NCI-H1930 (cell line): ENCODE measurements around the gene KLHDC10.
"Not testable (repeated sequence)": the region's sequence is repeated elsewhere in the genome, so short reads cannot be mapped to it uniquely, and the experiment has no call there.

ENCODE experiments used
- DNase-seq, 2 experiments: peaks; one replicate each; lab custom pipeline; 2025; lab: John Stamatoyannopoulos, UW

The KLHDC10 gene, protein sequence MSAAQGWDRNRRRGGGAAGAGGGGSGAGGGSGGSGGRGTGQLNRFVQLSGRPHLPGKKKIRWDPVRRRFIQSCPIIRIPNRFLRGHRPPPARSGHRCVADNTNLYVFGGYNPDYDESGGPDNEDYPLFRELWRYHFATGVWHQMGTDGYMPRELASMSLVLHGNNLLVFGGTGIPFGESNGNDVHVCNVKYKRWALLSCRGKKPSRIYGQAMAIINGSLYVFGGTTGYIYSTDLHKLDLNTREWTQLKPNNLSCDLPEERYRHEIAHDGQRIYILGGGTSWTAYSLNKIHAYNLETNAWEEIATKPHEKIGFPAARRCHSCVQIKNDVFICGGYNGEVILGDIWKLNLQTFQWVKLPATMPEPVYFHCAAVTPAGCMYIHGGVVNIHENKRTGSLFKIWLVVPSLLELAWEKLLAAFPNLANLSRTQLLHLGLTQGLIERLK

DNA sequence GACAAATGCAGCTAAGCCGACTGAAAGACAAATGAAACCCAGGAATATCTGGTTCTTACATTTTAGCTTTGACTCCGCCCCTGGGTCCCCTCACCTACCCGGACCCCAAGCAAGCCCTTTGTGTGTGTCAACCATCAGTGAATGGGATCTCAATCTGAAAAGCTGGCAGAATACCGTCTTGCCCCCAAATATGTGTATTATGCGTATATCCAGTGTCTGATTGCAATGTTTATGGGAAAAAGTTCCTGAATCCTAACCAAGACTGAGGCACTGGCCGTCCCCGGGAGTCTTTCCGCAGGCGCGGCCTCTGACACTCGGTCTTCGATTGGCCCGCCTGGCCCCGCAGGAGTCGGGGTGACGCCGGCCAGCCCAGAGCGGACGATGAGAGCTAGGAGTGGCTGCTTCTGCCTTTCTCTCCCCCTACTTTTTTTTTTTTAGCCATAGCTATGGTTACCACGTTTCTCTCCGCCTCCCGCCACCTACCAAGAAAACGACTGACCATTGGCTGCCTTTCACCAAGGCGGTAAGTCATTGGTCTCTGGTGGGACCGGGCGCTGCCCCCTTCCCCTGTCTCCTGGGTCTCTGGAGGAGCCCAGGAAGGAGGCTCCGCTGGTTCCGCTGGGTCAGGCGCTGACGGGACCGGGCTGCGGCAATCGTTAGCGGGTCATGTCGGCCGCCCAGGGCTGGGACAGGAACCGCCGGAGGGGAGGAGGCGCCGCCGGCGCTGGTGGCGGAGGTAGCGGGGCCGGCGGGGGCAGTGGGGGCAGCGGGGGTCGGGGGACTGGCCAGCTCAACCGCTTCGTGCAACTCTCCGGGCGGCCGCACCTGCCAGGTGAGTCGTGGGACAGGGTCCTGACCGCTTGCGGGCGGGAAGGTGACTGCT, at the start of gene KLHDC10:
TSS of gene KLHDC10 (plus strand) at position 557 of the 883 bp plus-strand sequence. CDS start at position 667, 110 bp downstream.
- peak; percentile 97 to 98 for DNase-seq

DNA sequence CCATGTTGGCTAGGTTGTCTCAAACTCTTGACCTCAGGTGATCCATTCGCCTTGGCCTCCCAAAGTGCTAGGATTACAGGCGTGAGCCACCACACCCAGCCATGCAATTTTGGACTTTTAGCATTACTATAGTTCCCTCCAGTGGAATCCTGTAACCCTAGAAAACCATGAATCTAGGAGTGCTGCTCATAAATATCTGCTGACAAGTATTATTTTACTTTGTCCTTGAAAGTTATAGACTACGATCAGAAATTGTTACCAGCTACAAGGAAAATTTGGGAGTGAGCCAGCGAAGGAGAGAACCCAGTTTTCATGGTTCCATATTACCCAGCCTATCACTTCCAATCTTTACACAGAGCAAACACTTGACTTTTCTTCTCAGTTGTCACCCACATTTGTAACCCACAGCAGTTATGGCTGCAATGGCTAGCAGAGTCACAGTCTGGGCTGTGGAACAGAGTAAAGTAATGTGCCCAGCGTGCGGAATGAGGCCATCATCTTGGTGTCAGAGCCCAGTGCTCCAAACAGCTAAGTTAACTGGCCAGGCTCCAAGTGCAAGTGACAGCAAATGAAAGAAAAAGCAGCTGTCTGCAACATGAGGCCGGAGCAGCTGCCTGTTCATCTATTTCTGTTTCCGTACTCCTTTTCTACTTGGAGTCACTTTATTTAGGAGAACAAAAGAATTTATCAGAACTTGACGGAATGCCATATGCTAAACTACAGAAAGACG, 49.1 kb upstream of the KLHDC10 start:
- no peak for DNase-seq

DNA sequence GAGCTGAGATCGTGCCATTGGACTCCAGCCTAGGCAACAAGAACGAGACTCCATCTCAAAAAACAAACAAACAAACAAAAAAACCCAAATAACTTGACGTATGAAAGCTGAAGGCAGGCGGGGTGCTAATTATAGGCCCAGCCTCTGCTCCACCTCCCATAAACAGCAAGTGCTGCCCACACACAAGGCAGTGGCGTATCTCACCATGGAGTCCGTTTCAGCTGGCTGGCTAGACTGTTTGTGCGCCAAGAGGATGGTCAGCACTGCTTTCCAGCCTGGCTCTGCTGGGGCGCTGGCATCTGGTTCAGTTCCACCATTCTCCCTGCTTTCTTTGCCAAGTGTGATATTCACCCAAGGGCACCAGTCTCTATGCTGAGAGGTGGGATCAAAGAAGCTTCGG, 48.2 kb upstream of the KLHDC10 start:
- DNase-seq, result no peak

DNA sequence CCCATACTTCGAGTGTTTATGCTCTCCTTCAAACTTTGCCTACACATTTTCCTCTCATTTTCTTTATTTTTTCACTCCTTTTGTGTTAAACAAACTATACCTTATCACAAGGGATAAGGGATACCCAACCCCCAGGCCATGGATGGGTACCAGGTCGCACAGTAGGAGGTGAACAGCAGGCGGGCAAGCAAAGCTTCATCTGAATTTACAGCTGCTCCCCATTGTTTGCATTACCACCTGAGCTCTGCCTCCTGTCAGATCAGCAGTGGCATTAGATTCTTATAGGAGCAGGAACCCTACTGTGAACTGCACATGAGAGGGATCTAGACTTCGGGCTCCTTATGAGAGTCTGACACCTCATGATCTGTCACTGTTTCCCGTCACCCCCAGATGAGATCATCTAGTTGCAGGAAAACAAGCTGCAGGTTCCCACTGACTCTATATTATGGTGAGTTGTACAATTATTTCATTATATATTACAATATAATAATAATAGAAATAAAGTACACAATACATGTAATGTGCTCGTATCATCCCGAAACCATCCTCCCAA, 47.6 kb upstream of the KLHDC10 start:
- DNase-seq, result no peak

DNA sequence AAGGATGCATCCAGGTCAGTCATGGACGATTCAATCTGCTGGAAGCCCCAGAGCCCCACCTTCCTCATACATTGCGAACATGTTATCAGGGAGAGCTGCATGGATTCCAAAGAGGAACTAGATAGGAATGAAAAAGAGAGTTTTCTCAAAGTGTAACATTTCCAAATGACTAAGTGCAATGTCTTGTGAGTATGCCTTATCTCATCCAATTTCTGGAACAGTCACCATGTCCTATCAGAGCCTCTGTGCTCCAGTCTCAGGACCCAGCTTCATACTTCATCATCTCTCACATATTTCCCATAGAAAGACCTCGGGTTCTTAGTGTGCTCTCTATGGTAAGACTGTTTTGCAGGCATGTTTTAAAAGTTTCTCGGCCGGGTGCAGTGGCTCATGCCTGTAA, 45.9 kb upstream of the KLHDC10 start:
- DNase-seq, result no peak

DNA sequence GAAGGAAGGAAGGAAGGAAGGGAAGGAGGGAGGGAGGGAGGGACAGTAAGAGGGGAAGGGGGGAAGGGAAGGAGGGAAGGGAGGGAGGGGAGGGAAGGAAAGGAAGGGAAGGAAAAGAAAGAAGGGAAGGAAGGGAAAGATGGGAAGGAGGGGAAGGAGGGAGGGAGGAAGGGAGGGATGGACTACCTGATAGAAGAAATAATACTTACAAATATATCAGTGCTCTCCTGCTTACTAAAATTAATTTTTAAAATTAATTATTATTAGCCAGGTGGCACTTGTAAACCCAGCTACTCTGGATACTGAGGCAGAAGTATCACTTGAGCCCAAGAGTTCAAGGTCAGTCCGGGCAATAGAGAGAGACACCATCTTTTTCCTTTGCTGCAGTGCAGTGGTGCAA, 37.6 kb upstream of the KLHDC10 start:
- DNase-seq, result no peak

DNA sequence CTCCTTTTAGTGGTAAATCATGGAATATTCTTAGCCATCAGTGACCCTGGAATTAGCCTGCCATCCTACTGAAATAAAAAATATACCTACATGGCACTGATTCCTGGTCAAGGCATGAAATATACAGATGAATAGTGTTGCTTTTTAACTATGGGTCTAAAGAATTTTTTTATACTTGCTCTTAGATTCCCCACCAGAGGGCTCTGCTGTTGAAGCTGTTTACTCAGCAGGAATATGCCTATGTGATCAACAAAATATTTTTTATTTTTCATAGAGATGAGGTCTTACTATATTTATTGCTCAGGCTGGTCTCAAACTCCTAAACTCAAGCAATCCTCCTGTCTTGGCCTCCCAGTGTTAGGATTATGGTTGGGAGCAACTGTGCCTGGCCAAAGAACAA, 32.6 kb upstream of the KLHDC10 start:
- DNase-seq, result no peak

DNA sequence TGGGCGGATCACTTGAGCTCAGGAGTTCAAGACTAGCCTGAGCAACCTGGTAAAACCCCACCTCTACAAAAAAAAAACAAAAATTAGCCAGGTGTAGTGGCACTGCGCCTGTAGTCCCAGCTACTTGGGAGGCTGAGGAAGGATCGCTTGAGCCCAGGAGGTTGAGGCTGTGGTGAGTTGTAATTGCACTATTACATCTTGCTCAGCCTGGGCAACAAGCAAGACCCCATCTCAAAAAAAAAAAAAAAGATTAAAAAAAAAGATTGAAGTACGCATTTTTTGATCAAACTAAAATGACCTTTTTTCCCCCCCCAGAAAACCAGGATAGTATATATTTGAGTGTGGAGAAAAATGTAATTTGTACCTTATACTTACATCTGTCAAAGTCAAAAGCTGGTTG, 29.8 kb upstream of the KLHDC10 start:
- no peak for DNase-seq

DNA sequence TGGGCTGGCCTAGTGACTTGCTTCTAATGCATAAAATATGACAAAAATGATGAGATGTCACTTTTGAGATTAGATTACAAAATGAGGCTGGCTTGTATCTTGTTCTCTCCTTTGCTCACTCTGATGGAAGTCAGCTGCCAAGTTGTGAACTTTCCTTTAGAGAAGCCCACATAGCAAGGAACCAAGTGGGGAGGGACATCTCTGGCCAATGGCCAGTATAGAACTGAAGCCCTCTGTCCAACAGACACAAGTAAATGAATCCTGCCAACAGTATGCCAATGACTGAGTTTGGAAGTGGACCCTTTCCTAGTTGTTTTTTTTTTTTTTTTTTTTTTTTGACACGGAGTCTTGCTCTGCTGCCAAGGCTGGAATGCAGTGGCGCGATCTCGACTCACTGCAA, 22.5 kb upstream of the KLHDC10 start:
- DNase-seq, result no peak

DNA sequence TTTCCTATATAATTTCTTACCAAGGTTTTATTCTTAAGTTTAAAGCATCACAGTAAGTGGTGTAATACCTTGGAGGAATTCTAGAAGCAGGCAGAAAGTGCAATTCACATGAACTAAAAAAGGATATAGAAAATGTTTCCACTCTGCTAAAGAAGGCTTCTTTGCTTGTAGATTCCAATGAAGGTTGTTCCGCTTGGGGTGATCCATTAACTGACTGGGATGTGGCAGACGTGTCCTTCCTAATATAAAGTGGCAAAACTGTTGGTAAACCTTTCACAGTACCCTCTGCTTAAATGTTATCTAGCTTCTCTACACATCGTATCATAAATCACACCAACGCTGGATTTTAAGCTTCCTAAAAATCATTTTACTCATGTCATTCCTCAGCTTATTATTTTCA, 21.4 kb upstream of the KLHDC10 start:
- no peak for DNase-seq

DNA sequence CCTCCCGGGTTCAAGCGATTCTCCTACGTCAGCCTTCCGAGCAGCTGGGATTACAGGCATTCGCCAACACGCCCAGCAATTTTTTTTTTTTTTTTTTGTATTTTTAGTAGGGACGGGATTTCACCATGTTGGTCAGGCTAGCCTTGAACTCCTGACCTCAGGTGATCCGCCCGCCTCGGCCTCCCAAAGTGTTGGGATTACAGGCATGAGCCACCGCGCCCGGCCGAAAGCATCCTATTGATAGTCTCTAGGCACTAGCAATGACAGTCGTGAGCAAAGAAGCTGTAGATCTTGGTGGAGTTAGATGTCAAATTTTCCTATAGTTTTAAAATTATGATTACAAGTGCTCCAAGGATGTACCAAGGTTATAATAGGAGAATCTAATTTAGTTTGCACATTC, 18.1 kb upstream of the KLHDC10 start:
- DNase-seq, result not testable (repeated sequence)

DNA sequence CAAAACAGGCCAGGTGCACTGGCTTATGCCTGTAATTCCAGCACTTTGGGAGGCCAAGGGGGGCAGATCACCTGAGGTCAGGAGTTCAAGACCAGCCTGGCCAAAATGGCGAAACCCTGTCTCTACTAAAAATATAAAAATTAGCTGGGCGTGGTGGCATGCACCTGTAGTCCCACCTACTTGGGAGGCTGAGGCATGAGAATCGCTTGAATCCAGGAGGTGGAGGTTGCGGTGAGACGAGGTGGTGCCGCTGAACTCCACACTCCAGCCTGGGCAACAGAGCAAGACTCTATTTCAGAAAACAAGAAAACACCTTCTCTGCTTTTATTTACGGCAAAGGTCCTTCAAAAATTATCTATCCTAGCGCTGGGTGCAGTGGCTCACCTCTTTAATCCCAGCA, 15.1 kb upstream of the KLHDC10 start:
- DNase-seq, result not testable (repeated sequence)

DNA sequence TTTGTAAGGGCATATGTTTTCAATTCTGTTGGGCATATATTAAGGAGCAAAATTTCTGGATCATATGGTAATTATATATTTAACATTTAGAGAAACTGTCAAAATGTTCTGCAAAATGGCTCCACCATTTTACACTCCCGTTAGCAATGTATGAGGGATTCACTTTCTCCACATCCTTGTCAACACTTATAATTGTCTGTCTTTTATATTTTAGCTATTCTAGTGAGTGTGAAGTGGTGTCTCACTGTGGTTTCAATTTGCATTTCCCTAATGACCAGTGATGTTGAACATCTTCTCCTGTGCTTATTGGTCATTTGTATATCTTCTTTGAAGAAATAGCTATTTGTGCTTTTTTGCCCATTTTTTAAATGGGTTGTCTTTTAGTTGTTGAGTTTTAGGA, 8.1 kb upstream of the KLHDC10 start:
- no peak for DNase-seq

DNA sequence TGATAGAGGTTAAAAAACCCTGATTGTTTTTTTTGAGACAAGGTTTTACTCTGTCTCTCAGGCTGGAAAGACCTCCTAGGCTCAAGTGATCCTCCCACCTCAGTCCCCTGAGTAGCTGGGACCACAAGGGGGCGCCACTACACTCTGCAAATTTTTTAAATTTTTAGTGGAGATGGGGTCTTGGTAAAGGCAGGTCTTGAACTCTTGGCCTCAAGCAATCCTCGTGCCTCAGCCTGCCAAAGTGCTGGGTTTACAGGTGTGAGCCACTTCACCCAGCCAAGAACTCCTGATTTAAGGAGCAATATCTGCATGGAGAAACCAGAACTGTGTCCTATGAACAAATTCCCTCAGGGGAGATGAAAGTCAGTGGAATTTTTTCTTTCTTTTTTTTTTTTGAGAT, 7.3 kb upstream of the KLHDC10 start:
- peak; percentile 47 to 58 for DNase-seq

DNA sequence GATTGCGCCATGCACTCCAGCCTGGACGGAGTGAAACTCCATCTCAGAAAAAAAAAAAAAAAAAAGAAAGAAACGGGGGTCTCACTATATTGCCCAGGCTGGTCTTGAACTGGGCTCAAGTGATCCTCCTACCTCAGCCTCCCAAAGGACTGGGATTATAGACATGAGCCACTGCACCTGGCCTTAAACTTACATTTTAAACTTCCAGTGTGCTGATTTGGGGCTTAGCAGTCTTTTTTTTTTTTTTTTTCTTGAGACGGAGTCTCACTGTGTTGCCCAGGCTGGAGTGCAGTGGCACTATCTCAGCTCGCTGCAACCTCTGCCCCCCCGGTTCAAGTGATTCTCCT, 5.8 kb upstream of the KLHDC10 start:
- DNase-seq, result not testable (repeated sequence)

DNA sequence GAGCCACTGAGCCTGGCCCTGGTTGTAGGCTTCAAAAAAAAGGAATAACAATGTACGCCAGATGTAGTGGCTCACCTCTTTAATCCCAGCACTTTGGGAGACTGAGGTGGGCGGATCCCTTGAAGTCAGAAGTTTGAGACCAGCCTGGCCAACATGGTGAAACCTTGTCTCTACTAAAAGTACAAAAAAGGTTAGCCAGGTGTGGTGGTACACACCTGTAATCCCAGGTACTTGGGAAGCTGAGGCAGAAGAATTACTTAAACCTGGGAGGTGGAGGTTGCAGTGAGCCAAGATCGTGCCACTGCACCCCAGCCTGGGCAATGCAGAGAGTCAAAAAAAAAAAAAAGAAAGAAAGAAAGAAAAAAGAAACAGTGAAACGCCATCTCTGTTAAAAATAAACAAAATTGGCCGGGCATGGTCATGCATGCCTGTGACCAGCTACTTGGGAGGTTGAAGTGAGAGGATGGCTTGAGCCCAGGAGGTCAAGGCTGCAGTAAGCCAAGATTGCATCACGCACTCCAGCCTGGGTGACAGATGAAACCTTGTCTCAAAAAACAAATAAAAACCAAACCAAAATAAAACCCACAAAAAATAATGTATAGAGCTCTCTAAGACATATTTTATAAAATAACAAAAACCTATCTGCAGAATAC, 4.7 kb upstream of the KLHDC10 start:
- DNase-seq, result no peak

DNA sequence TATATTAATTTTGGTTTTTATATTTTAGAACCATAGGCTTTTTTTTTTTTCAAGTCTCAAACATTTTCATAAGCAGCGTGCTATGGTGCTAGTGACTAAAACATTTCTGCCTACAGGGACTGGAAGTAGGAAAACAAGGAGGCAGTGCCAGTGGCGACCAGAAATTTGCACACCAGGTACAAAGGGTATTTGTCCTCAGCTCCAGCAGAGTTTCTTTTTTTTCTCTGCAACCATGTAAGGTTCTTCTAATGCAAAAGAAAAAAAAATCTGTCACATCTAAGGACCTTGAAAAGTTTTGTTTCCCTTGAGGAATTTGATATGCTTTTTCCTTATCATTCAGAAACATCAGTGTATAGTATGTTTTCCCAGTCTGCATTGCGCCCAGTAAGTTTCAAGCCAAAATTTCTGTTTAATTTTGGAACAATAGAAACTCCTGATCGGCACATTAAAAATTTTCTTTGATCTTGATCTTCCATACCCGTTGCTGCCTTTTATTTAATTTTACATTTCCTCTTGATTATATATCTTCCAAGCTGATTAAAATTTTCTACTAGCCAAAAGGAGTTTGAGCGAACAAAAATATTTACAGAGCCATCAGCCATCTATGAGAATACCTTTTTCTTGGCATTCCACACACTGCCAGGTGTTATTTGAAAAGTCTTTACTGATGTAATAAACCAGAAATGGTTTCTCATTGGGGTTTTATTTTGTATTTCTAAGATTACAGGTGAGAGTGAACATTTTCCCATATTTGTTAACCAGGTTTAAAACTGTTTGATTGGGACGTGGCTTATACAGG, 956 bp upstream of the KLHDC10 start:
- DNase-seq, result no peak

DNA sequence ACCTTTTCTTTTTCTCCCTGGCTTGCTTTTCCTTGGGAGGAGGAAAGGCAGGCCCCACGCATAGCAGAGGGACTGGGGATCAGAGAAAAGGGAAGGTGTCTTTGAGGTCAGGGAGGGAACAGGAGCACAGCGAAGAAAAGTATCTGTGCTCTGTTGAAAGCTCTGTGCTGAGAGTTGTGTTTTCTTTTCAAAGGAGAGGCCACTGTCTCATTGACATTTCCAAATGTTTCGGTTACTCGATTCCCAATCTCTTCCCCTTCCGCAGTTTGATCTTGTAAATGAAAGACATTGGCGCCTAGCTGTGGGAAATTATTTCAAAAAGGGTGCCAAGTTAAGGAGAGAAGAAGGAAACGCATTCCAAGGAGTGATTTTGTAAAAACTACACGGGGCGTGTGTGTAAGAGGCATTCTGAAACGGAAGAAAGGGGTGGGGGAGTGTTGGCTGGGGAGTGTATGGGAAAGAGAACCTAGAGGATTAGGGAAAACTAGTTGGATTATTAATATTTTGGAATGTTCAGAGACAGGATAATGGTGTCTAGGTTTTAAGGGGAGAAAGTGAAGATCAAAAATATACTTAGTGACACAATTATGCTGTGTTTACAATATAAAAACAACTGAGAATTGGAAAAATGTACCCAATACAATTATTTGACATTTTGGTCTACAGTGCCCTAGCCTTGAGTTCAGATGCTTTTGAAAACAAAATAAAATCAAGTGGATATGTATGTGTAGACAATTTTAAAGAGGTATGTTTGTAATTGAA, 708 bp downstream of the KLHDC10 start:
- no peak for DNase-seq

DNA sequence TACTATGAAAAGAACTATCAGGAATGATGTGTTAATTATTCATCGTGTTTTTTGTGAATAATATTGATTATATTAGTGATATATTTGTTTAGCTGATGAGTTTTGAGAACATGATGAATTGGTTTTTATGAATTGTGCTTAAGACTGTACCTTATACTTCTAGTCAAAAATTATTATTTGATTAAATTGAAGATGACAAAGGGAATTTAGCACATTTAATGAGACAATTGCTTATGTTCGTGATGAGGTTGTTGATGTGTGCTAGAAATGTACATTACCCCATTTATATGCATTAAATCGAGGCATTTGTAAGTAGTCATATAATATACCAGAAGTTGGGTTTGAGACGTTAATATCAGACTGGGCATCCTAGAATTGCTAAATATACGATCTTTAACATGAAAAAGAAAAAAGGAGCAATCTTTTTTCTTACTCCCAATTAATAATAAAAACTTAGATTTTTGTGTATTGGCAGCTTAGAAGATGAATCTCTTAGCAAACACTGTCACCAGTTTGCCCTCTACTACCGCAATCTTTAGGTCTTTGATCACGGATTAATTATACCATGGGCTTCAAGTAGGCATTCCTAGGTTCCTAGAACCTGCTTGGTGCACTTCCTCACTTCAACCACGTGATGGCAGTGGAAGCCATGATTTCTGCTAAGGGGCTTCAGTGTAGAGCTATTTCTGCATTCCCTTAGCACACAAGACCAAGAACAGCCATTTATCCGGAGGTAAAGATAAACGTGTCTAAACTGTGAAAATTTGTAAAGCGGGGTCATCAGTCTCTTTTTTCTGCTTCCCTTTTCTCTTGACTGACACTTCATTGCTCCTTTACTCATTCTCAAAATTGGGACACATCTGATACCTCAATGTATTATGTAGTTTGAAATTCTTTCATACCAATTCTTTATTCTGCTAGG, 1.6 kb downstream of the KLHDC10 start:
- peak; percentile 48 to 74 for DNase-seq
